ENCODE data around the gene PABPN1. TPM values are rescaled to one million over a fixed set of nuclear protein-coding genes. Genes with fewer than 3 reads are reported as not detected.

The PABPN1 gene
- total RNA-seq, 1 experiment from 2014 or later = 184 TPM

GRCh38 chr14:23373041-23373440, 51.8 kb downstream of the PABPN1 start:
- intact Hi-C loops (cut with micrococcal nuclease) = no loop called here
- H4K20me1 ChIP-seq (ENCODE audit: insufficient read depth) = no peaks in the 10 kb centered on the region
- H3K27me3 ChIP-seq (ENCODE audit: insufficient read depth, low read length) = no peaks in the 10 kb centered on the region
- no peaks in the 10 kb centered on the region for H3K79me2 ChIP-seq (ENCODE audit: insufficient read depth, low read length)
- H3K9me2 ChIP-seq (ENCODE audit: insufficient read depth) = no peaks in the 10 kb centered on the region
- H3K9me3 ChIP-seq (ENCODE audit: control insufficient read depth in 1 of 2, insufficient read depth in 1 of 2, low read depth in 1 of 2, low read length in 2 of 2) = no peaks in the 10 kb centered on the region
- no peak overlapping the region for H3K4me3 ChIP-seq (replicated peaks in 1 of 2; ENCODE audit: low read depth in 1 of 2, low read length in 2 of 2)
- no TSS peak for BruUV-seq (replicated peaks)
- DNase-seq (ENCODE audit: low read depth, low spot score) (no peak), ATAC-seq (no peak)
- no peak overlapping the region for H3K4me2 ChIP-seq (ENCODE audit: low read length)
- no peak for TF ChIP-seq EGR1 (IDR thresholded peaks at IDR 0.05; ENCODE audit: low read depth)
- TF ChIP-seq, protein P1, sequence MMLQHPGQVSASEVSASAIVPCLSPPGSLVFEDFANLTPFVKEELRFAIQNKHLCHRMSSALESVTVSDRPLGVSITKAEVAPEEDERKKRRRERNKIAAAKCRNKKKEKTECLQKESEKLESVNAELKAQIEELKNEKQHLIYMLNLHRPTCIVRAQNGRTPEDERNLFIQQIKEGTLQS (IDR thresholded peaks at IDR 0.05) = no peak
- no peak overlapping the region for H3K9ac ChIP-seq (ENCODE audit: low read length)
- POLR2A ChIA-PET = no interaction called here
- H2AFZ ChIP-seq (ENCODE audit: low read depth, low read length, poor library complexity, severe bottlenecking) = no peak overlapping the region
- H3K36me3 ChIP-seq (ENCODE audit: control insufficient read depth in 1 of 2, insufficient read depth in 2 of 2, low read length in 2 of 2) = no peaks in the 10 kb centered on the region
- H3K27ac ChIP-seq (ENCODE audit: low read depth, low read length) = no peak overlapping the region
- no peaks in the 10 kb centered on the region; a peak in 1 of 4 replicates for H3K4me1 ChIP-seq (ENCODE audit: control insufficient read depth in 1 of 2, insufficient read depth in 2 of 2, low read length in 2 of 2)
- RAD21 ChIA-PET (ENCODE audit: low non-redundant PET in 1 of 2, low total read pairs in 2 of 2, uncharacterized antibody in 2 of 2, unreplicated experiment in 2 of 2) = no interaction called here
- CTCF ChIA-PET = no interaction called here

Other genes starting within 250 kb of the PABPN1 start
- 179 TPM for gene ACIN1, start 226.3 kb upstream of the PABPN1 start, total RNA-seq (2021; ENCODE audit: unreplicated experiment)
- 46.8 TPM for gene C14orf119, start 226.0 kb upstream of the PABPN1 start, total RNA-seq (2021; ENCODE audit: unreplicated experiment)
- not detected for gene CIROP, start 216.5 kb upstream of the PABPN1 start, total RNA-seq (2021; ENCODE audit: unreplicated experiment)
- gene CEBPE, start 202.2 kb upstream of the PABPN1 start, total RNA-seq (2021; ENCODE audit: unreplicated experiment) = not detected
- gene SLC7A8, start 137.8 kb upstream of the PABPN1 start, total RNA-seq (2021; ENCODE audit: unreplicated experiment) = 5.3 TPM
- gene RNF212B, start 83.5 kb upstream of the PABPN1 start, total RNA-seq (2021; ENCODE audit: unreplicated experiment) = not detected
- 18.2 TPM for gene HOMEZ, start 35.3 kb upstream of the PABPN1 start, total RNA-seq (2021; ENCODE audit: unreplicated experiment)
- 5.6 TPM for gene PPP1R3E, start 18.6 kb upstream of the PABPN1 start, total RNA-seq (2021; ENCODE audit: unreplicated experiment)
- gene BCL2L2, start 14.6 kb upstream of the PABPN1 start, total RNA-seq (2021; ENCODE audit: unreplicated experiment) = 25.5 TPM
- gene SLC22A17, start 31.4 kb downstream of the PABPN1 start, total RNA-seq (2021; ENCODE audit: unreplicated experiment) = 5.9 TPM
- gene EFS, start 43.7 kb downstream of the PABPN1 start, total RNA-seq (2021; ENCODE audit: unreplicated experiment) = 0.10 TPM
- not detected for gene IL25, start 51.4 kb downstream of the PABPN1 start, total RNA-seq (2021; ENCODE audit: unreplicated experiment)
- not detected for gene CMTM5, start 55.6 kb downstream of the PABPN1 start, total RNA-seq (2021; ENCODE audit: unreplicated experiment)
- gene MYH6, start 86.8 kb downstream of the PABPN1 start, total RNA-seq (2021; ENCODE audit: unreplicated experiment) = not detected
- gene MYH7, start 114.2 kb downstream of the PABPN1 start, total RNA-seq (2021; ENCODE audit: unreplicated experiment) = not detected
- gene NGDN, start 148.2 kb downstream of the PABPN1 start, total RNA-seq (2021; ENCODE audit: unreplicated experiment) = 42.0 TPM
- 3.6 TPM for gene ZFHX2, start 230.3 kb downstream of the PABPN1 start, total RNA-seq (2021; ENCODE audit: unreplicated experiment)
- gene THTPA, start 234.8 kb downstream of the PABPN1 start, total RNA-seq (2021; ENCODE audit: unreplicated experiment) = 5.8 TPM
- 155 TPM for gene AP1G2, start 246.3 kb downstream of the PABPN1 start, total RNA-seq (2021; ENCODE audit: unreplicated experiment)